ENCODE results near the gene UNC5CL. TPM values are rescaled to one million over a fixed set of nuclear protein-coding genes. Genes with fewer than 3 reads are reported as not detected.
A peak's percentile ranks its signal among the peaks of the same experiment; 100 is the strongest.

The UNC5CL gene
- total RNA-seq, 6 donors from 2014 or later: 0.97 to 12.6 (median 2.3) TPM

GRCh38 chr6:40997234-40997957 lies 41.6 kb downstream of the UNC5CL start:
- no peak for ATAC-seq (ENCODE audit: low FRiP score in 2 of 2)
- Histone ChIP-seq H3K27ac (peak overlapping the region; percentile 4 to 70 (median 60)), H3K4me1 (peaks cover 0 to 23% (median 13%) of the 10 kb centered on the region in 4 donors), H3K9me3 (no peaks in the 10 kb centered on the region), H3K4me3 (no peak overlapping the region), H3K27me3 (no peaks in the 10 kb centered on the region), H3K36me3 (no peaks in the 10 kb centered on the region)
- no peak for TF ChIP-seq POLR2A (IDR thresholded peaks at IDR 0.05)
- TF ChIP-seq CTCF (IDR thresholded peaks at IDR 0.05): no peak
- no peak for TF ChIP-seq POLR2AphosphoS5 (IDR thresholded peaks at IDR 0.05)
- TF ChIP-seq EP300 (IDR thresholded peaks at IDR 0.05): no peak
- WGBS, 2 donors: 52 to 56% methylated on average over 4 of the region's 4 CpGs
- peak in 1 of 2 donors; percentile 27 for DNase-seq

GRCh38 chr6:40996591-40997233 lies 42.3 kb downstream of the UNC5CL start:
- peak in 1 of 2 donors; percentile 33 for DNase-seq
- Histone ChIP-seq H3K4me1 (peaks cover 0 to 23% (median 13%) of the 10 kb centered on the region in 4 donors), H3K36me3 (no peaks in the 10 kb centered on the region), H3K27me3 (no peaks in the 10 kb centered on the region), H3K9me3 (no peaks in the 10 kb centered on the region), H3K27ac (peak overlapping the region; percentile 4 to 70 (median 60)), H3K4me3 (no peak overlapping the region)
- no peak for ATAC-seq (ENCODE audit: low FRiP score in 2 of 2)
- WGBS, 2 donors: 44 to 55% methylated on average over 6 of the region's 6 CpGs
- TF ChIP-seq EP300 (IDR thresholded peaks at IDR 0.05) (no peak), POLR2AphosphoS5 (IDR thresholded peaks at IDR 0.05) (no peak), CTCF (IDR thresholded peaks at IDR 0.05) (no peak), POLR2A (IDR thresholded peaks at IDR 0.05) (no peak)

GRCh38 chr6:40992746-40993145 lies 46.3 kb downstream of the UNC5CL start:
- no peaks in the 10 kb centered on the region for H3K27me3 ChIP-seq
- TF ChIP-seq EP300 (IDR thresholded peaks at IDR 0.05) (no peak), POLR2A (IDR thresholded peaks at IDR 0.05) (no peak), CTCF (IDR thresholded peaks at IDR 0.05) (no peak), POLR2AphosphoS5 (IDR thresholded peaks at IDR 0.05) (no peak)
- H3K36me3 ChIP-seq: no peaks in the 10 kb centered on the region
- peaks cover 0 to 16% (median 12%) of the 10 kb centered on the region in 4 donors for H3K4me1 ChIP-seq
- no peak for DNase-seq
- no peak overlapping the region for H3K27ac ChIP-seq
- no peak overlapping the region for H3K4me3 ChIP-seq
- 76 to 89% methylated on average over 3 of the region's 3 CpGs for WGBS, 2 donors
- H3K9me3 ChIP-seq: no peaks in the 10 kb centered on the region
- ATAC-seq (ENCODE audit: low FRiP score in 2 of 2): no peak

- no peak for ATAC-seq (ENCODE audit: low FRiP score in 2 of 2)
- no peak for TF ChIP-seq POLR2A (IDR thresholded peaks at IDR 0.05)
- TF ChIP-seq EP300 (IDR thresholded peaks at IDR 0.05): no peak
- no peak for TF ChIP-seq POLR2AphosphoS5 (IDR thresholded peaks at IDR 0.05)
- no peak for TF ChIP-seq CTCF (IDR thresholded peaks at IDR 0.05)
- H3K4me3 ChIP-seq: no peak overlapping the region
- H3K27me3 ChIP-seq: no peaks in the 10 kb centered on the region
- H3K27ac ChIP-seq: no peak overlapping the region
- DNase-seq: no peak
- 92 to 94% methylated on average over 4 of the region's 4 CpGs for WGBS, 2 donors
- H3K4me1 ChIP-seq: no peaks in the 10 kb centered on the region
- no peaks in the 10 kb centered on the region for H3K36me3 ChIP-seq
- no peaks in the 10 kb centered on the region for H3K9me3 ChIP-seq
Measured at GRCh38 chr6:40990301-40990700, 48.7 kb downstream of the UNC5CL start.

All from upper lobe of left lung (tissue), 6 donors.